ENCODE measurements around the gene ATP13A4. TPM values are rescaled to one million over a fixed set of nuclear protein-coding genes. Genes with fewer than 3 reads are reported as not detected.
"Not testable (repeated sequence)": the region's sequence is repeated elsewhere in the genome, so short reads cannot be mapped to it uniquely, and the experiment has no call there.

The ATP13A4 gene
- polyA plus RNA-seq, 3 donors: 1.1 to 3.0 (median 1.6) TPM

GRCh38 chr3:193563426-193563825 lies 8.7 kb upstream of the ATP13A4 start:
- DNase-seq: no peak

DNA sequence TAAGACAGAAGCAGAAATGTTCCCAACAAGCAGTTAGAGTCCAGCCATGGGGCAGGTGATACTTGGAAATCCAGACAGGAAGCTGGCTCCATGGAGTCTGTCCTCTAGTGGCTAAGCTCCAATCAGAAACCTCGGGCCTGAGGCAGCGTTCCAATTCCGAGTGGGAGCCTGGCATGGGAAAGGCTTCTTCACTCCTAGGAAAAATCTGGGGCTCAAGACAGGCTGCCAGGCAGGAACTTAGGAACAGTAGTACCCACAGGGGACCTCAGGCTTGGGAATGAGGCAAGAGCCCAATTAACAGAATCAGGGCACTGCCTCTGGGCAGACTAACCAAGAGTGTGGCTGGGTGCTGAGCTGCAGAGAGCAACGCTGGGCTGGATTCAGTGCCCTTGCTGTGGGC lies 6.2 kb upstream of the ATP13A4 start:
- no peak for DNase-seq

GRCh38 chr3:193560091-193560490 lies 5.4 kb upstream of the ATP13A4 start:
- DNase-seq: no peak

GRCh38 chr3:193559100-193559499 lies 4.4 kb upstream of the ATP13A4 start:
- no peak for DNase-seq

- no peak for DNase-seq
These were observed 2.1 kb upstream of the ATP13A4 start for GRCh38 chr3:193556841-193557240.

- peak; percentile 19 for DNase-seq
These were observed 1.1 kb downstream of the ATP13A4 start for GRCh38 chr3:193553586-193553985.

DNA sequence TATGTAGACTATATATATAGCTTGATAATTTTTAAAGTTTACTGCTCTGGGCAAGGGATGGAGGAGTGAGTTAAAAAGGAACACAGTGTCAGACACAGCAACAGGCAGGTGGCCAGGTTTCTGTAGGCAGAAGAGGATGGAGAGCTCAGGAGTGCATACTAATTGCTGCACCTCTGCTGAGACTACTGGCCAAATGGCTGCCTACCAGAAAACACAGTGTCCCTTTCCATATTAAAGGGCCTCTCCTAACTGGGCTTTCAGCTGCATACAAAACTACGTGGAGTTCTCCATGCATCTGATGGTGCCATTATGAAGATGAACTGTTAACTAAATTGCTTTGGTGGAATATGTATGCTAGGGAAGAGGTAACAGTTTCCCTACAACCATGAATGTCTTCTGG lies 1.8 kb downstream of the ATP13A4 start:
- DNase-seq: no peak

- DNase-seq: no peak
These were observed 6.3 kb downstream of the ATP13A4 start for GRCh38 chr3:193548406-193548805.

GRCh38 chr3:193546129-193546528 lies 8.6 kb downstream of the ATP13A4 start:
- DNase-seq: no peak

DNA sequence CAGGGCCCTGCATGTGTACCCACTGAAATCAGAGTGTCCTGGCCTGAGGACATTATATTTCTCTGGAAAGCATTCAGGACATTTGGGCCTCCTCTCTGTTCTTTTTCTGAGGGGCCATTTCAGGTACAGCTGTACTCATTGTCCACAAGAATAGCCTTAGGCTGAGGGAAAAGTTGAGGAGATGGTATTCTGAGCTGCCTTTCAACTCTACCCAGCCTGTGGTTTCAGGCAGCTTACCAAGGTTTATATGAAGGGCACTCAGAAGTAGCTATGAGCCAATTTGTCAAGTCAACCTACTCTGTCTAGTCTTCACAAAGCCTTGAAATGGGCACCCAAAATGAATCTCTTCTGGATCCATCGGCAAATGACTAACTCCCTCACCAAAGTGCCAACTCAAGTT lies 9.4 kb downstream of the ATP13A4 start:
- no peak for DNase-seq

DNA sequence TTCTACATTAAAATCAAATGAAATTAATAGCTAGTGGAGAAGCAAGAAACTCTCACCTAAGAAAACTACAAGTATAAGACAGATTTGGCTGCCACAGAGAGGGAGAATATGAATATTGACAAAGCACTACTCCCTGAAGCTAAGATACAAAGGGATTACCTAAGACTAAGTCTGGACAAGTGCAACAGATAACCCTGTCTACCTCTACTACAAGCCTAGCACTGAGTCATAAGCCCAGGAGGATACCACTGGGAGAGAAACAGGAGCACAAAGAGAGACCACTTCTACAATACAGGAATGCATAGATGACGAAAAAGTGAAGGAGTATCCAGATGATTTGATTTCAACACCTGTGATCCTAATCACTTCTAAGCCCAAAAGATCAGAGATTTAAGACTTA lies 10.4 kb downstream of the ATP13A4 start:
- no peak for DNase-seq

DNA sequence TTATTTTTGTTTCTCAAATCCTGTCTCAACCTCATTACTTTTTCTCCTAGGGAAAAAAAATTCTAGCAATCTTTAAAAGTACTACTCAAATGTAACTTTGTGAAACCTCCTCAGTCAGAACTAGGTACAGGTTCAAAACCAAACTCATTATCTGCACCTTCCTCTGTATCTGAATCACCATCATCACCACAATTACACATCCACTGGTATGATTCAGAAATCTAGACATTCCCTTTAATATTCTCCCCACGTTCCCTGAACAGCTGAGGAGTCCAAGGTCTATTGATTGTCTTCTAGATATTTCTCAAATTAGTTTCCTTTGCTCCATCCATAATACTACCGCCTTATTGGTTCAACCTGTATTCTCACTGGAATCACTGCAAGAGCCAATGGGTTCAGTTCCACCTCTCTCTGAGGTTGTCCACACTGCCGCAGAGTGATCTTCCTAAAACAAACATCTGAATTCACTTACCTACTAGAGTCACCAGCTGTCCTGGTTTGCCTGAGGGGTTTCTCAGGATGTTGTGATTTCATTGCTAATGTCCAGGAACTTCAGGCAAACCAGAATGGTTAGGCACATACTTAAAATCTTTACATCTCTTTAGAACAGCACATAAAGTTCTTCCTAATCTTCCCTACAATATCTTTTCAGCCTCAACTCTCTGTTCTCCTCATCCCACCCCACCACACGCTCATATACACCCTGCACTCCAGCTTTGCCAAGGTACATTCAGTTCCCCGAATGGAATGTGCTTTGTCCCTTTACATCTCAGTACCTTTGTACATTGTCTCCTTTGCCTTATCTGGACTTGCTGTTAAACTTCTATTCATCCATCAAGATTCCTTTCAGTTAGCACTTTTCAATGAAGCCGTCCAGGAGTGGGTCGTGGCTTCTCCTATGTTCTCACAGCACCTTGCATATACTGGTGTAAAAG lies 24.2 kb downstream of the ATP13A4 start:
- no peak for DNase-seq

GRCh38 chr3:193526085-193526484 lies 28.6 kb downstream of the ATP13A4 start:
- not testable (repeated sequence) for DNase-seq

GRCh38 chr3:193522473-193522872 lies 32.2 kb downstream of the ATP13A4 start:
- no peak for DNase-seq

GRCh38 chr3:193520738-193521137 lies 34.0 kb downstream of the ATP13A4 start:
- no peak for DNase-seq

- no peak for DNase-seq
These were observed 38.7 kb downstream of the ATP13A4 start for GRCh38 chr3:193515966-193516365.

DNA sequence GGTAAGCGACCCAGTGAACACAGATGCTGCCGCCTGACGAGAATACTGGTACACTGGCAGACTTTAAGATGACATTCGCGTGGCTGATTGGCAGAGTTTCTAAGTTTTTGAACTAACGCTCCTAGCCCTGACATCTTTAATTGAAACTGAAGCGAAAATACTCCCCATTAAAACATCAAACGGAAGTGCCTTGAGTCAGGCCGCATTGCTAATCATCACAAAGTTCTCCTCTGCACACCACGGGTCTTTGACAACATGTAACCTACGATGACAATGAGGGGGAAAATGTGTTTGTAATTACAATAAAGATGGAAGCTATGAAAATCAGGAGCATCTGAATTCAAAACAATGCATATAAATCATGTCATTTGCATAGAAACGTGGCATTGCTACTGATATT lies 44.5 kb downstream of the ATP13A4 start:
- DNase-seq: no peak

DNA sequence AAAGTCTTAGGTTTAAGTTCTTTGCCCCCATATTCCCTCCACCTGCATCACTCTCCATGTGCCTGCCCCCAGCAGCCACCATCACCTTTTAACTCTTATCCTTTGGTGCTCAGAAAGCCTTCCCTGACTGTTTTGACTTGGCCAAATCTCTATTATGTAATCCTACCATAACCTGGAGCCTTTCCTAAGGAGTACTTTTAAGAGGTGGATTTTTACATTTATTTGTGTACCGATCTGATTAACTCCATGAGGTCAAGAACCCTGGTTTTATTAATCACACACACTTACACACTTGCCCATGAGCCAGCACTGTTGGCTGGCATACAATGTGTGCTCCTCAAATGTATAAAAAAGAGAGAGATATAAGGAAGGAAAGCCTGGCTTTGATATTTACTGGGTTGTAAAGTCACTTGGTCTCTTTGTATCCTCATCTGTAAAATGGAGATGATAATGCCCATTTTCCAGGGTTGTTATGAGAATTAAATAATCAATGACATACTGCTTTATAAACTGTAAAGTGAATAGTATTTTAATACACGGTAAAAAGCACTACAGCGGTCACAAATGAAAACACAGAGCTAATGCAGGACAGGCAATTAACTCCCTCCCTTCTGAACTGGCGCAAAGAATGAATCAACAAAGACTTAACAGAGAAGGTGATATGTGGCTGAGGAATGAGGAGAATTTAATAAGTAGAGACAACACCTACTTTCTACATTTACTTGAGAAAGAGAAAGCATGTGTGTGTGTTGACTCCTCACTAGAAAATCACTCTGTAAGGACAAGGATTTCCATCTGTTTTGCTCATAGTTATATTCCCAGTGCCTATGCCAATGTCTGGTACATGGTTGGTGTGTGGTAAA lies 45.4 kb downstream of the ATP13A4 start:
- no peak for DNase-seq

- no peak for DNase-seq
These were observed 46.6 kb downstream of the ATP13A4 start for GRCh38 chr3:193508108-193508507.

GRCh38 chr3:193507566-193507965 lies 47.1 kb downstream of the ATP13A4 start:
- DNase-seq: no peak

DNA sequence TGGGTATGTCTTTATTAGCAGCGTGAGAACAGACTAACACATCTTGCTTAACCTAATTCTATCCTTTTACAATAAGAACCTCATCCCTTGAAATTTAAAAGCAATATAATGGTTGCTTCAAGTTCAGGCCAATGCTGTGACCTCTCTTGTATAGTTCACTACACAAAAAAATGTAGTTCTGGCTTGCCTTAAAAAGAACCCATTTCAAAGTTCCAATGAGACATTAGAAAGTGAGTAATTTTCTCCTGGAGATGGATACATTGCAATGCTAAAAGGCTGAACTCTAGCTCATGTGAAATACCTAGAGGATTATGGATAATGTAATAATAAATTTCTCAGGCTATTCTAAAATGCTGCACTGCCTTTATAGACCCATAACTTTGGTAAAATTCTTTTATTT lies 47.8 kb downstream of the ATP13A4 start:
- DNase-seq: no peak

DNA sequence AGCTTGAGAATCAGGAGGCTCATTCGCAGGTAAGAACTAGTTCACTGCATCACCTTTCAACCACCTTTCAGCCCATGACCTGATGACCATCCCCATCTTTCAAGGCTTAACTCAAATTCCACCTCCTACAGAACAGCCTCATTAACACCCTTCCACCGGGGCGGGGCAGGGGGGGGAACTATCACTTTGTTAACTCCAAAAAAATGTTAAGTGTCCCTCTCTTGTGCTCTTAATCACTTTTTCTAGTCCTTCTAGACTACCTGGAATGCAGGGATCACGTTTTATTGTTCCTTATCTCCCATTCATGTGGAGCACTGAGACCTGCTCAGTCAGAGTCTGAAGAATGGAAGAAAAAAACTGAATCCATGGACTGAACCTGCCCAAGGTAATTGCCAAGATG lies 51.8 kb downstream of the ATP13A4 start:
- no peak for DNase-seq

All from renal pelvis (tissue), 4 donors.